Measurements from ENCODE around the gene RBM28. TPM values are rescaled to one million over a fixed set of nuclear protein-coding genes. Genes with fewer than 3 reads are reported as not detected.
"Not testable (repeated sequence)": the region's sequence is repeated elsewhere in the genome, so short reads cannot be mapped to it uniquely, and the experiment has no call there.

The RBM28 gene
- total RNA-seq, 1 experiment from 2014 or later: 63.8 TPM

DNA sequence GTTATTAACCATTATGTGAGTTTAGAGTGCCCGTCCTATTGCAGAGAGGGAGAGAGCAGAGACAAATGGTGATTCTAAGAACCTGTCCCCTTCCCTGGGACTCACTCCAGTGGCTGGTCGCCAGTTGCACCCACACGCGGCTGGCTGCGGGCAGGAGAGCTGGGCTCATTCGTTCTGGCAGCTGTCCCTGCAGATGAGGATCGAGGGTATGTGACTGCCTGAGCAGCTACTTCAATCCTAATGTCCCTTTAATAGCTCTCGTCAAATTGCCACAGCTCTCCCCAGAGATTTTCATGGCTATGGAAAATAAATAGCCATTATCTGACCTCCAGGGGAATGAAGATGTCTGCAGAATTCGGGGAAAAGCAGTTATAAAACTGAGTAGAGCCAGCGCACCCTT, 41.6 kb downstream of the RBM28 start:
- intact Hi-C loops (cut with micrococcal nuclease): no loop called here
- peaks cover 48% of the 10 kb centered on the region for H3K36me3 Mint-ChIP-seq (ENCODE audit: insufficient read depth, unreplicated experiment)
- H3K27ac Mint-ChIP-seq (ENCODE audit: low read depth, unreplicated experiment): no peak overlapping the region
- H3K4me1 Mint-ChIP-seq (ENCODE audit: insufficient read depth, unreplicated experiment): no peaks in the 10 kb centered on the region
- TF ChIP-seq, protein P1, sequence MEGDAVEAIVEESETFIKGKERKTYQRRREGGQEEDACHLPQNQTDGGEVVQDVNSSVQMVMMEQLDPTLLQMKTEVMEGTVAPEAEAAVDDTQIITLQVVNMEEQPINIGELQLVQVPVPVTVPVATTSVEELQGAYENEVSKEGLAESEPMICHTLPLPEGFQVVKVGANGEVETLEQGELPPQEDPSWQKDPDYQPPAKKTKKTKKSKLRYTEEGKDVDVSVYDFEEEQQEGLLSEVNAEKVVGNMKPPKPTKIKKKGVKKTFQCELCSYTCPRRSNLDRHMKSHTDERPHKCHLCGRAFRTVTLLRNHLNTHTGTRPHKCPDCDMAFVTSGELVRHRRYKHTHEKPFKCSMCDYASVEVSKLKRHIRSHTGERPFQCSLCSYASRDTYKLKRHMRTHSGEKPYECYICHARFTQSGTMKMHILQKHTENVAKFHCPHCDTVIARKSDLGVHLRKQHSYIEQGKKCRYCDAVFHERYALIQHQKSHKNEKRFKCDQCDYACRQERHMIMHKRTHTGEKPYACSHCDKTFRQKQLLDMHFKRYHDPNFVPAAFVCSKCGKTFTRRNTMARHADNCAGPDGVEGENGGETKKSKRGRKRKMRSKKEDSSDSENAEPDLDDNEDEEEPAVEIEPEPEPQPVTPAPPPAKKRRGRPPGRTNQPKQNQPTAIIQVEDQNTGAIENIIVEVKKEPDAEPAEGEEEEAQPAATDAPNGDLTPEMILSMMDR (IDR thresholded peaks at IDR 0.05; ENCODE audit: unreplicated experiment): no peak
- H3K9me3 Mint-ChIP-seq (ENCODE audit: unreplicated experiment): no peaks in the 10 kb centered on the region
- DNase-seq (ENCODE audit: unreplicated experiment): no peak
- ChIA-PET POLR2A (interaction anchor here (0.7 kb wide), 1 partner anchor 141 kb away, joined by 3 read pairs; no protein-coding TSS in a partner anchor), CTCF (interaction anchor here (1.3 kb wide), 1 partner anchor 20 kb away, joined by 6 read pairs; no protein-coding TSS in a partner anchor)
- no TSS peak for BruUV-seq (replicated peaks)
- no peak overlapping the region for H3K4me3 Mint-ChIP-seq (ENCODE audit: unreplicated experiment)
- no peaks in the 10 kb centered on the region for H3K27me3 Mint-ChIP-seq (ENCODE audit: insufficient read depth, unreplicated experiment)

DNA sequence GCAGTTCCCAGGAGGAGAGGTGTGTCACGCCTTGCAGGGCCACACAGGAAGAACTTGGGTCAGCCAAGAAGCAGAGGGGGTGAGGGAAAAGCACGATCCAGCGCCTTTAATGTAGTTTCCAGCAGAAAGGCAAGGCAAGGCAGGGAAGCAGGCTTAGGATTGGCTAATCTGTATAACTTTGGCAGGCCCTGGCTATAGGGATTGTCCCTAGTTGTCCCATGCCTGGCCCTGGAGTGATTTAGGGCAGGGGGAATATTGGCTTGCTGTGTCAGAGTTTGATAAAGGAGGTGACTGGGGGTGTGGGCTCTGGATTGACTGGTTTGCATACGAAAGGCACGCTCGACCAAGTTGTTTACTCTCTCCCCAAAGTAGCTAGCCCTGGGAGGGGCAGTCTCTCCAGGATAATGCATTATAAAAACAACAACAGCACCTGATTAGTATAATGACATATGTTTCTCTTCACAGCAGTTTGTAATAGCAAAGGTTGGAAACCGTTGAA, 44.5 kb downstream of the RBM28 start:
- H3K36me3 Mint-ChIP-seq (ENCODE audit: insufficient read depth, unreplicated experiment): peaks cover 23% of the 10 kb centered on the region
- no peaks in the 10 kb centered on the region for H3K4me1 Mint-ChIP-seq (ENCODE audit: insufficient read depth, unreplicated experiment)
- DNase-seq (ENCODE audit: unreplicated experiment): no peak
- H3K27me3 Mint-ChIP-seq (ENCODE audit: insufficient read depth, unreplicated experiment): no peaks in the 10 kb centered on the region
- H3K4me3 Mint-ChIP-seq (ENCODE audit: unreplicated experiment): no peak overlapping the region
- ChIA-PET POLR2A (no interaction called here), CTCF (no interaction called here)
- BruUV-seq (replicated peaks): no TSS peak
- intact Hi-C loops (cut with micrococcal nuclease): no loop called here
- no peak overlapping the region for H3K27ac Mint-ChIP-seq (ENCODE audit: low read depth, unreplicated experiment)
- no peaks in the 10 kb centered on the region for H3K9me3 Mint-ChIP-seq (ENCODE audit: unreplicated experiment)
- TF ChIP-seq, protein P1 (IDR thresholded peaks at IDR 0.05; ENCODE audit: unreplicated experiment): no peak

DNA sequence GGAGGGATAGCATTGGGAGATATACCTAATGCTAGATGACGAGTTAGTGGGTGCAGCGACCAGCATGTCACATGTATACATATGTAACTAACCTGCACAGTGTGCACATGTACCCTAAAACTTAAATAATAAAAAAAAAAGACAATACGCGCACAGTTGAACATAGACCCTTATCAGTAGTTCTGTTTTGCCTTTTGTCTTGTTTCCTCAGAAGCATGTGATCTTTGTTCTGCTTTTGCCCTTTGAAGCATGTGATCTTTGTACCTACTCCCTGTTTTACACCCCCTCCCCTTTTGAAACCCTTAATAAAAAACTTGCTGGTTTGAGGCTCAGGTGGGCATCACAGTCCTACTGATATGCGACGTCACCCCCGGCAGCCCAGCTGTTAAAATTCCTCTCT, 45.7 kb downstream of the RBM28 start:
- POLR2A ChIA-PET; intact Hi-C loops (cut with micrococcal nuclease); H3K4me3 Mint-ChIP-seq (ENCODE audit: unreplicated experiment); H3K27me3 Mint-ChIP-seq (ENCODE audit: insufficient read depth, unreplicated experiment); H3K4me1 Mint-ChIP-seq (ENCODE audit: insufficient read depth, unreplicated experiment); CTCF ChIA-PET; H3K27ac Mint-ChIP-seq (ENCODE audit: low read depth, unreplicated experiment); H3K9me3 Mint-ChIP-seq (ENCODE audit: unreplicated experiment); BruUV-seq (replicated peaks); DNase-seq (ENCODE audit: unreplicated experiment): not testable (repeated sequence)
- peaks cover 16% of the 10 kb centered on the region for H3K36me3 Mint-ChIP-seq (ENCODE audit: insufficient read depth, unreplicated experiment)

DNA sequence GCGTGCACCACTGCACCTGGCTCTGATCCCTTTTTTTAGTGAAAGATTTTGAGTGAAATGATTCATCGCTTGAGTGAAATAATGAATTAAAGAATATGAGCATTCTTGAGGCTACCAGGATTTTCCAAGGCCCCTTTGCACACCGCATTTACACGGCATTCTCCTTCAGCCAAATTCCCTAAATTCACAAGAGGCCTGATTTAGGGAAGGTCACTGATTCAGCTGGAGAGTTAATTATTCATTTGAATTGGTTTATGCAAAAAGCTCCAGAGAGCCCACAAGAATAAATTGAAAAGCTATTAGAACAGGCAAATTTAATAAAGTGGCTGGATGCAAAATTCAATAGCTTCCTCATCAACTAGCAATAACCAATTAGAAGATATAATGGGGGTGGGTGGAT, 56.2 kb downstream of the RBM28 start:
- CTCF ChIA-PET: interaction anchor here (0.6 to 1.2 kb wide), 2 partner anchors 20 to 42 kb away, joined by 4 read pairs; no protein-coding TSS in a partner anchor
- Mint-ChIP-seq H3K9me3 (ENCODE audit: unreplicated experiment) (no peaks in the 10 kb centered on the region), H3K4me1 (ENCODE audit: insufficient read depth, unreplicated experiment) (no peaks in the 10 kb centered on the region), H3K36me3 (ENCODE audit: insufficient read depth, unreplicated experiment) (peaks cover 19% of the 10 kb centered on the region), H3K4me3 (ENCODE audit: unreplicated experiment) (no peak overlapping the region), H3K27me3 (ENCODE audit: insufficient read depth, unreplicated experiment) (no peaks in the 10 kb centered on the region), H3K27ac (ENCODE audit: low read depth, unreplicated experiment) (peak overlapping the region; percentile 66)
- BruUV-seq (replicated peaks): no TSS peak
- intact Hi-C loops (cut with micrococcal nuclease): no loop called here
- TF ChIP-seq, protein P1 (IDR thresholded peaks at IDR 0.05; ENCODE audit: unreplicated experiment): no peak
- no peak for DNase-seq (ENCODE audit: unreplicated experiment)
- POLR2A ChIA-PET: no interaction called here

DNA sequence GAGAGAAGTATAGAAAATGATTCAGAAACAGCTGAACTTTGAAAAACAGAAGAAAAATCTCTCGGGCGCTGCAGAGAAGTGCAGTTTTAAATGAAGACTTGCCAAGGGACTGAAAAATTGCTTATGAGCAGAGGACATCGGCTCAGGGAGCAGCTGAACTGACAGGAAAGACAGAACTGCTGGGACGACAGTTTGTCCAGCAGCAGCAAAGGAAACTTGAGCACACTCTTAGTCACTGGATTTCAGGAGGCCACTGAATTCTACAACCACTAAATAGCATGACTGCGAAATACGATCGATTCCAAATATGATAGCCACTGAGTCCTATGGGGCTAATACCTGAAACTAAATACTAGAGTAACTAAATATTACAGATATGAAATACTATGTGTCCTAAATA, 59.6 kb downstream of the RBM28 start:
- intact Hi-C loops (cut with micrococcal nuclease): no loop called here
- BruUV-seq (replicated peaks): no TSS peak
- Mint-ChIP-seq H3K36me3 (ENCODE audit: insufficient read depth, unreplicated experiment) (peaks cover 2% of the 10 kb centered on the region), H3K27ac (ENCODE audit: low read depth, unreplicated experiment) (no peak overlapping the region), H3K27me3 (ENCODE audit: insufficient read depth, unreplicated experiment) (no peaks in the 10 kb centered on the region), H3K4me3 (ENCODE audit: unreplicated experiment) (no peak overlapping the region), H3K9me3 (ENCODE audit: unreplicated experiment) (peaks cover 12% of the 10 kb centered on the region), H3K4me1 (ENCODE audit: insufficient read depth, unreplicated experiment) (no peaks in the 10 kb centered on the region)
- POLR2A ChIA-PET: interaction anchor here (0.6 kb wide), 1 partner anchor 40 kb away, joined by 4 read pairs; no protein-coding TSS in a partner anchor
- CTCF ChIA-PET: interaction anchor here (0.6 kb wide), 1 partner anchor 71 kb away, joined by 3 read pairs; no protein-coding TSS in a partner anchor
- TF ChIP-seq, protein P1 (IDR thresholded peaks at IDR 0.05; ENCODE audit: unreplicated experiment): no peak
- DNase-seq (ENCODE audit: unreplicated experiment): no peak

All from MCF 10A (cell line).